Loucy (cell line): ENCODE data around the gene ITGB4.

Experiments used
- H2AFZ ChIP-seq: fragments of 200-600 bp; sonication (generic); 2 replicates; pipeline ENCODE4 v1.6.0; 2016; ENCODE audit warnings: antibody characterized with exemption, mild to moderate bottlenecking, low read length, moderate library complexity
- H3F3A ChIP-seq: fragments of 200-600 bp; 2 replicates; pipeline ENCODE4 v1.6.0; 2016; ENCODE audit warnings: antibody characterized with exemption, low read depth, mild to moderate bottlenecking
- H3K27me3 ChIP-seq: fragments of 200-600 bp; sonication (generic); 2 replicates; pipeline ENCODE4 v1.6.1; 2014; ENCODE audit warnings: low read length, mild to moderate bottlenecking; ENCODE audit not compliant: insufficient read depth, poor library complexity, severe bottlenecking
- H3K36me3 ChIP-seq: fragments of 200-600 bp; sonication (generic); 2 replicates; pipeline ENCODE4 v1.6.1; 2016; ENCODE audit warnings: low read length; ENCODE audit not compliant: insufficient read depth
- H3K4me1 ChIP-seq: fragments of 200-600 bp; sonication (generic); 2 replicates; pipeline ENCODE4 v1.5.1; 2014; ENCODE audit warnings: low read length, mild to moderate bottlenecking; ENCODE audit not compliant: insufficient read depth, poor library complexity, severe bottlenecking
- H3K4me2 ChIP-seq: fragments of 200-600 bp; sonication (generic); 2 replicates; pipeline ENCODE4 v1.6.0; 2014; ENCODE audit warnings: antibody characterized with exemption, low read length, low read depth, mild to moderate bottlenecking; ENCODE audit not compliant: poor library complexity, severe bottlenecking
- H3K4me3 ChIP-seq: fragments of 200-600 bp; sonication (generic); 2 replicates; pipeline ENCODE4 v1.5.1; 2014; ENCODE audit warnings: low read length, mild to moderate bottlenecking, mixed read lengths; ENCODE audit not compliant: poor library complexity, severe bottlenecking
- H3K79me2 ChIP-seq: fragments of 200-600 bp; sonication (generic); 2 replicates; pipeline ENCODE4 v1.6.1; 2014; ENCODE audit warnings: low read length; ENCODE audit not compliant: insufficient read depth
- H3K9ac ChIP-seq: fragments of 200-600 bp; sonication (generic); 2 replicates; pipeline ENCODE4 v1.6.0; 2014; ENCODE audit warnings: mild to moderate bottlenecking, low read depth, low read length, moderate library complexity; ENCODE audit not compliant: poor library complexity, severe bottlenecking
- H3K9me2 ChIP-seq: fragments of 200-600 bp; sonication (generic); replicated peaks from 2 replicates; pipeline ENCODE4 v1.6.1; 2016; ENCODE audit warnings: low read depth, low read length, mixed read lengths
- H3K9me3 ChIP-seq: fragments of 200-600 bp; sonication (generic); 2 replicates; pipeline ENCODE4 v1.6.1; 2014; ENCODE audit warnings: mild to moderate bottlenecking, antibody characterized with exemption, low read length, low read depth; ENCODE audit not compliant: insufficient read depth
- H4K20me1 ChIP-seq: fragments of 200-600 bp; sonication (generic); 2 replicates; pipeline ENCODE4 v1.6.0; 2014; ENCODE audit warnings: antibody characterized with exemption, low read length, mild to moderate bottlenecking; ENCODE audit not compliant: insufficient read depth, poor library complexity, severe bottlenecking
- CTCF ChIP-seq: fragments of 200-600 bp; sonication (generic); conservative IDR thresholded peaks from 2 replicates; pipeline ENCODE4 v1.5.1; 2014; ENCODE audit warnings: mild to moderate bottlenecking, antibody characterized with exemption, low read length
- EZH2phosphoT487 ChIP-seq: fragments of 200-600 bp; IDR thresholded peaks from 2 replicates; pipeline ENCODE4 v1.6.1; 2018; ENCODE audit warnings: antibody characterized with exemption, mild to moderate bottlenecking, moderate library complexity, borderline replicate concordance

ITGB4 gene

GRCh38 chr17:75767881-75768280, 46.6 kb downstream of the ITGB4 start:
- H3K9ac ChIP-seq, result no peak overlapping the region
- peaks cover 14% of the 10 kb centered on the region for H3K4me1 ChIP-seq
- no peaks in the 10 kb centered on the region; the same call in 1 of the 2 replicates for H3F3A ChIP-seq
- H3K4me3 ChIP-seq, result no peak overlapping the region
- H3K27me3 ChIP-seq, result no peaks in the 10 kb centered on the region
- no peak overlapping the region for H2AFZ ChIP-seq
- H3K36me3 ChIP-seq, result no peaks in the 10 kb centered on the region
- no peaks in the 10 kb centered on the region for H3K9me2 ChIP-seq
- peaks cover 3% of the 10 kb centered on the region; the same call in 1 of the 2 replicates for H3K79me2 ChIP-seq
- no peaks in the 10 kb centered on the region for H4K20me1 ChIP-seq
- no peaks in the 10 kb centered on the region for H3K9me3 ChIP-seq
- H3K4me2 ChIP-seq, result no peak overlapping the region
- TF ChIP-seq EZH2phosphoT487 (no peak), CTCF (no peak)

GRCh38 chr17:75769536-75769935, 48.3 kb downstream of the ITGB4 start:
- Histone ChIP-seq H3K36me3 (no peaks in the 10 kb centered on the region), H3K9me2 (no peaks in the 10 kb centered on the region), H3K4me1 (peaks cover 3% of the 10 kb centered on the region), H3K79me2 (no peaks in the 10 kb centered on the region), H4K20me1 (no peaks in the 10 kb centered on the region), H3K4me3 (no peak overlapping the region), H3K4me2 (no peak overlapping the region), H3K9me3 (no peaks in the 10 kb centered on the region), H3K9ac (no peak overlapping the region), H3K27me3 (no peaks in the 10 kb centered on the region), H2AFZ (no peak overlapping the region), H3F3A (no peaks in the 10 kb centered on the region; the same call in 1 of the 2 replicates)
- no peak for TF ChIP-seq CTCF
- no peak for TF ChIP-seq EZH2phosphoT487

DNA sequence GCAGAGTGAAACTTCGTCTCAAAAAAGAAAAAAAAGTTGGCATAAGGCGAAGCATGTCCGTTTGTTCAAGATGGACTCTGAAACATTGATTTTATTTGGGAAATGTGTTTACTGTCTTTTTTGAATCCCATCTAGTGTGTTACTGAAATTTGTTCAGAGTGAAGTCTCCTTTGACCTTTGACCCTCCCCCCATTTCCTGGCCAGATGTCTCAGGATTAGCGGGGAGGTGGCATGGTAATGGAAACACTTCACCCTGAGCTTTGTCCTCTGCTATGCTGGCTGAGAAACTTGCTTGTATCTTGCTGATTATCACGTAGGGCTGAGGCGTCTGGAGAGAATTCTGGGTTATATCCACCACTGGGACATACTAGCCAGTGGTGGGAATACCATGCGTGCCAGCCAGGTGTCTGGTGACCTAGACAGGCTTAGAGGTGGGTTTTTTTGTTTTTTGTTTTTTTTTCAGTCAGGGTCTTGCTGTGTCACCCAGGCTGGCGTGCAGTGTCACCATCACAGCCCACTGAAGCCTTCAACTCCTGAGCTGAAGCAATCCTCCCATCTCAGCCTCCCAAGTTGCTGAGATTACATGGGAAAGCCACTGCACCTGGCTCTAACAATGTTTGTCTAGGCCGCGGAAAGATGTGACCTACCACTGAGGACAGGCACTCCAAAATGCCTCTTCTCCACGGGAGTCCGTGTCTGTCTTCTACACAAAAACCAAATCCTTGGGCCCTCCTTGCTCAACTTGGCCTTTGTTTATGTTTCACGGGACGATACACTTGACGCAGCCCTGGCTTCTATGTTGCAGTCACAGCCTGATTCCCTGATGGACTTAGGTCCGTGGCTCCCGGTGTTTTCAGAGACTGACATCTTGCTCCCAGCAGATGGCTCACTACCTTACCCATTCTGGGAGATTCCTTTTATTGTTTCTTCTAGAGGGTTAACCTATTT, 50.3 kb downstream of the ITGB4 start:
- TF ChIP-seq EZH2phosphoT487, result no peak
- Histone ChIP-seq H3K79me2 (peaks cover 15% of the 10 kb centered on the region), H3K36me3 (peaks cover 17% of the 10 kb centered on the region), H3K9me2 (no peaks in the 10 kb centered on the region), H3K9ac (no peak overlapping the region), H3K4me3 (no peak overlapping the region), H2AFZ (no peak overlapping the region), H3K4me1 (peaks cover 5% of the 10 kb centered on the region), H3K9me3 (no peaks in the 10 kb centered on the region), H4K20me1 (peaks cover 13% of the 10 kb centered on the region), H3K4me2 (no peak overlapping the region), H3K27me3 (no peaks in the 10 kb centered on the region), H3F3A (peaks cover 6% of the 10 kb centered on the region; the same call in 1 of the 2 replicates)
